Measurements from ENCODE around the gene MMP1.

MMP1 gene

GRCh38 chr11:102757823-102758549 is 40.0 kb downstream of the MMP1 start:
- DNase-seq = no peak

- no peak for DNase-seq
Measured at GRCh38 chr11:102753267-102753666, 44.7 kb downstream of the MMP1 start.

- DNase-seq = no peak
Measured at GRCh38 chr11:102751673-102752072, 46.3 kb downstream of the MMP1 start.

- DNase-seq = no peak
Measured at GRCh38 chr11:102749101-102749722, 48.7 kb downstream of the MMP1 start.

- DNase-seq = peak; percentile 48
Measured at GRCh38 chr11:102746746-102747578, 51.0 kb downstream of the MMP1 start.
